Measurements from ENCODE around the gene CZIB. TPM values are rescaled to one million over a fixed set of nuclear protein-coding genes. Genes with fewer than 3 reads are reported as not detected.
A peak's percentile ranks its signal among the peaks of the same experiment; 100 is the strongest.

The CZIB gene
- polyA plus RNA-seq (2013, experiment 1 of 2), result 49.8 TPM
- 48.5 TPM for polyA plus RNA-seq (2013, experiment 2 of 2)

DNA sequence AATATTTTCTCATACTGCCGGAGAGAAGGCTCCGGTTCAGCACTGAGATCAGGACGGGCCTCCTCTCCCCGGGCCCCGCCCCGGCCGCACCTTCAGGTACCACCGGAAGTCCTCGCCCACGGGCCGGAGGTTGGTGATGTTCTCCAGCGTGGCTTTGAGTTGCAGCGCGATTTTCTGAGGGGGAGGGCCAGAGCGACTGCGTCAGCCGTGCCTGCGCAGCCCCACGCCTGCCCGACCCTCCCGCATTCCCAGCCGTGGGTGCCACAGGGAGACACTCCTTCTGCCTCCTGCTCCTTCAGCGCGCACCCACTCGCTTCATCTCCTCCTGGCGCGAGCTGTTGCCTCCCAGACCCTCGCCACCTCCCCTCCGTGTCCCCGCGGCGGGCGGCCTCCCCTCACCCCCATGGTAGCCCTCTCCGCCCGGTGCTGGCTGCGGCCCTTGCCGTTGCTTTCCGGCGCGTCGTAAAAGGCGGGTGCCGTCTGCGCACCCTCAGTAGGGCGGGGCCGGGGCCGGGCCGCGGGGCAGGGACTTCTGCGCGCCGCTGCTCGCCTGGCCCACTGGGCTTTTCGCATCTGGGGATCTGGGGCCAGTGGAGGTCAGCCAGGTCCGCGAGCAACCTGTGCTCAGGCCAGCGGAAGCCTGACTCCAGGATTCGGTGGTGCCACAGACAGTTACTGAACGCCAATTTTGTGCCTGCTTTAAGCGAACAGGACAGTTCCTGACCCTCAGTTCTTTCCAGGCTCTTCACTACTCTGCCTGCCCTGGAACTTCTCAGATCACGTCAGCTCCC is at the start of gene CZIB:
Gene CZIB (minus strand): TSS at position 464 of the 791 bp plus-strand sequence. CDS start 59 bp downstream, at position 405.
- Histone ChIP-seq H3K23ac (ENCODE audit: low read length) (peak within 1 kb of the TSS; percentile 74), H4K8ac (ENCODE audit: low read depth, low read length) (no peak within 1 kb of the TSS), H2BK15ac (replicated peaks; ENCODE audit: low read depth) (no peak within 1 kb of the TSS), H2BK5ac (ENCODE audit: low read length) (peak within 1 kb of the TSS; percentile 28), H3K56ac (ENCODE audit: low read length) (peak within 1 kb of the TSS; percentile 98), H3K27me3 (ENCODE audit: insufficient read depth, low read length, poor library complexity) (no peaks in the 10 kb centered on the region), H3K18ac (ENCODE audit: low read length) (peak within 1 kb of the TSS; percentile 8), H3K79me1 (ENCODE audit: low read length) (peaks cover 2% of the 10 kb centered on the region), H3K9ac (ENCODE audit: low read length) (peak within 1 kb of the TSS; percentile 92), H3K4me1 (ENCODE audit: control insufficient read depth, low read depth, low read length) (peaks cover 4% of the 10 kb centered on the region), H3K4me3 (ENCODE audit: low read length) (peak within 1 kb of the TSS; percentile 49), H3K36me3 (ENCODE audit: control insufficient read depth, insufficient read depth, low read length) (peaks cover 3% of the 10 kb centered on the region), H2AK5ac (ENCODE audit: low read length) (no peak within 1 kb of the TSS), H3K4me2 (ENCODE audit: low read length) (peak within 1 kb of the TSS; percentile 77), H4K5ac (ENCODE audit: low read length) (no peak within 1 kb of the TSS), H3K79me2 (ENCODE audit: control insufficient read depth, insufficient read depth, low read length) (no peaks in the 10 kb centered on the region), H3K4ac (ENCODE audit: low read depth, low read length) (no peak within 1 kb of the TSS), H3K27ac (ENCODE audit: low read depth, low read length) (peak within 1 kb of the TSS; percentile 55), H2BK120ac (ENCODE audit: low read depth, low read length) (no peak within 1 kb of the TSS)
- peak; percentile 96 for DNase-seq
- no CpG with 5 or more reads among the region's 61 CpGs for WGBS (ENCODE audit: extremely low coverage, insufficient coverage, low lambda C conversion rate)

DNA sequence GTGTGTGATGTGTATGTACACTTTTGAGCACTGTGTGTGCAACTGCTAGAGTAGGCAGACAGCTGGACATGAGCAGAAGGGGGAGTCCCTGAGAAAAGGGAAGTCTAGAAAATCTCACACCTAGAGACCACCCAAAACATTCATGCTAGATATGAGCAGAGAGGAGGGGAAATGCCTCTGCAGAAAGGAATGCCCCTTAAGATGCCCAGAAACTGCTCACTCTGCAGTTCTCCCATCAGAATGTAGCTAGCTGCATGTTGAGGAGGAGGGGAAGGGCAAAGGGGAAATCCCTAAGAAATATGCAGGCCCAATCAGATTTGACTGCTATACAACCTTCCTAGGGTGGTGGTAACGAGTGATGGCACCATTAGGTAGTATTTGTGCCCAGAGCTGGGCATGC is 49.7 kb upstream of the CZIB start:
- no CpG with 5 or more reads among the region's 1 CpG for WGBS (ENCODE audit: extremely low coverage, insufficient coverage, low lambda C conversion rate)
- Histone ChIP-seq H3K4me3 (ENCODE audit: low read length) (no peak overlapping the region), H3K9ac (ENCODE audit: low read length) (no peak overlapping the region), H4K8ac (ENCODE audit: low read depth, low read length) (no peak overlapping the region), H3K4me2 (ENCODE audit: low read length) (no peak overlapping the region), H2BK15ac (replicated peaks; ENCODE audit: low read depth) (no peak overlapping the region), H2AK5ac (ENCODE audit: low read length) (no peak overlapping the region), H3K27ac (ENCODE audit: low read depth, low read length) (no peak overlapping the region), H3K4ac (ENCODE audit: low read depth, low read length) (no peak overlapping the region), H3K56ac (ENCODE audit: low read length) (no peak overlapping the region), H3K4me1 (ENCODE audit: control insufficient read depth, low read depth, low read length) (no peaks in the 10 kb centered on the region), H3K23ac (ENCODE audit: low read length) (no peak overlapping the region), H3K18ac (ENCODE audit: low read length) (no peak overlapping the region), H2BK120ac (ENCODE audit: low read depth, low read length) (no peak overlapping the region), H3K79me1 (ENCODE audit: low read length) (peaks cover 2% of the 10 kb centered on the region), H3K27me3 (ENCODE audit: insufficient read depth, low read length, poor library complexity) (no peaks in the 10 kb centered on the region), H2BK5ac (ENCODE audit: low read length) (no peak overlapping the region), H3K79me2 (ENCODE audit: control insufficient read depth, insufficient read depth, low read length) (no peaks in the 10 kb centered on the region), H4K5ac (ENCODE audit: low read length) (no peak overlapping the region), H3K36me3 (ENCODE audit: control insufficient read depth, insufficient read depth, low read length) (peaks cover 24% of the 10 kb centered on the region)
- no peak for DNase-seq

DNA sequence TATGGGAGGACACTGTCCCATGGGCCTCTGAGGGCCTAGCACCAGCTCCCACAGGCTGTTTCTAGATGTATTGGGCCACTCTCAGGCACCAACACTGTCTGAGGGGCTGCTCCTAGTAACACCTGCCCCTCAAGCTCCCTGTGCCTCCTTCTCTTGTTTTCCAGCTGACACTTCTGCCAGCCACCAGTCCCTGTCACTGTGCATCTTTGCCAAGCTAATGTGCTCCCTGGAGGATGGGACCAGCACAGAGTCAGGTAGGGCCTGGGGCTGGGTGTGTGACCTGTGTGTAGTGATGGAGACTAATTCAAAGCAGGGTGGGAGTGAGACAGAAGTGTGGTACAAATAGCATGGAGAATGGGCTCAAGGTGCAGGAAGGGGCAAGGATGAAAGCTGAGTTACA is 47.3 kb upstream of the CZIB start:
- H3K23ac ChIP-seq (ENCODE audit: low read length), result no peak overlapping the region
- no peak overlapping the region for H4K8ac ChIP-seq (ENCODE audit: low read depth, low read length)
- no peak overlapping the region for H3K27ac ChIP-seq (ENCODE audit: low read depth, low read length)
- H3K18ac ChIP-seq (ENCODE audit: low read length), result no peak overlapping the region
- H3K79me2 ChIP-seq (ENCODE audit: control insufficient read depth, insufficient read depth, low read length), result no peaks in the 10 kb centered on the region
- H3K36me3 ChIP-seq (ENCODE audit: control insufficient read depth, insufficient read depth, low read length), result peaks cover 33% of the 10 kb centered on the region
- H2AK5ac ChIP-seq (ENCODE audit: low read length), result no peak overlapping the region
- H2BK15ac ChIP-seq (replicated peaks; ENCODE audit: low read depth), result no peak overlapping the region
- no peak overlapping the region for H3K4me3 ChIP-seq (ENCODE audit: low read length)
- no peaks in the 10 kb centered on the region for H3K4me1 ChIP-seq (ENCODE audit: control insufficient read depth, low read depth, low read length)
- H3K56ac ChIP-seq (ENCODE audit: low read length), result no peak overlapping the region
- H4K5ac ChIP-seq (ENCODE audit: low read length), result no peak overlapping the region
- no peak overlapping the region for H3K4me2 ChIP-seq (ENCODE audit: low read length)
- no peak overlapping the region for H2BK120ac ChIP-seq (ENCODE audit: low read depth, low read length)
- H3K9ac ChIP-seq (ENCODE audit: low read length), result no peak overlapping the region
- H2BK5ac ChIP-seq (ENCODE audit: low read length), result no peak overlapping the region
- no peak for DNase-seq
- no peaks in the 10 kb centered on the region for H3K79me1 ChIP-seq (ENCODE audit: low read length)
- H3K4ac ChIP-seq (ENCODE audit: low read depth, low read length), result no peak overlapping the region
- H3K27me3 ChIP-seq (ENCODE audit: insufficient read depth, low read length, poor library complexity), result no peaks in the 10 kb centered on the region

DNA sequence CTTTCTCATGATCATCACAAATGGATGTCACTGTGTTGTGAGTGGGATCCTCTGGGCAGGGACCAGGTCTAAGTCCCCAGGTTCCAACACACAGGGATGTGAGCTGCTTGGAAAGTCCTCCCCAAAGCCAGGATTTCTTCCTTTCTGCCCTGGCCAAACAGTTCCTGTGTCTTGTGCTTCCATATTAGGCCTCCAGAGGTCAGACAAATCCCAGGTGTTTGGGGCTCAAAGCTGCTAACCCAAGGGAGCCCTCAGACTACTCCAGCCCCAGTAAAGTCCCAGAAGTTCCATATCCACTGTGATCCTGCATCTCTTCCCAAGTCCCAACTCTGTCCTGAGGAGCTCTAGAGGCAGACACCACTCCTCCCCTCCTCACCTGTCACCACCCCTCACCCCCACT is 45.6 kb upstream of the CZIB start:
- DNase-seq, result peak; percentile 42
- Histone ChIP-seq H4K8ac (ENCODE audit: low read depth, low read length) (no peak overlapping the region), H3K79me2 (ENCODE audit: control insufficient read depth, insufficient read depth, low read length) (no peaks in the 10 kb centered on the region), H2AK5ac (ENCODE audit: low read length) (no peak overlapping the region), H3K4me1 (ENCODE audit: control insufficient read depth, low read depth, low read length) (no peaks in the 10 kb centered on the region), H3K36me3 (ENCODE audit: control insufficient read depth, insufficient read depth, low read length) (peaks cover 47% of the 10 kb centered on the region), H3K27me3 (ENCODE audit: insufficient read depth, low read length, poor library complexity) (no peaks in the 10 kb centered on the region), H3K56ac (ENCODE audit: low read length) (no peak overlapping the region), H3K18ac (ENCODE audit: low read length) (no peak overlapping the region), H2BK120ac (ENCODE audit: low read depth, low read length) (no peak overlapping the region), H2BK5ac (ENCODE audit: low read length) (no peak overlapping the region), H3K79me1 (ENCODE audit: low read length) (no peaks in the 10 kb centered on the region), H3K4me2 (ENCODE audit: low read length) (no peak overlapping the region), H3K9ac (ENCODE audit: low read length) (no peak overlapping the region), H3K23ac (ENCODE audit: low read length) (no peak overlapping the region), H3K27ac (ENCODE audit: low read depth, low read length) (no peak overlapping the region), H3K4ac (ENCODE audit: low read depth, low read length) (no peak overlapping the region), H2BK15ac (replicated peaks; ENCODE audit: low read depth) (no peak overlapping the region), H3K4me3 (ENCODE audit: low read length) (no peak overlapping the region), H4K5ac (ENCODE audit: low read length) (no peak overlapping the region)

DNA sequence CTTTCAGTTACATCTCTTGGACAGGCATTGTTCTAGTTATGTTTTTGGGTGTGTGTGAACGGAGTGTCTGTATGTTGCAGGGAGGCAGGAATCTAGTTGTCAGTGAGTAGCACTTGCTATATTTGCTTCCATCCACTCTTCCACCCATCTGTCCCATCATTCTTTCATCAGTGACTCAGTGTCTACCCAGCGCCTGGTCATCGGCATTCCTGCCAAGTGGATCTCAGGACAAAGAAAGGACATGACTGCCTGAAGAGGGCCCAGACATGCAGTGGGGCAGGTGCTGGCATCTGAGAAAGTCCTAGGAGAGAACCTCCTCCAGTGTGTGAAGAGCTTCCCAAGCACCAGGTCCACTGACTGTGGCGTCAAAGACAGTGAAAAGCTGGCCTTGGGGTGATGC is 45.1 kb upstream of the CZIB start:
- Histone ChIP-seq H3K18ac (ENCODE audit: low read length) (no peak overlapping the region), H3K79me2 (ENCODE audit: control insufficient read depth, insufficient read depth, low read length) (no peaks in the 10 kb centered on the region), H4K5ac (ENCODE audit: low read length) (no peak overlapping the region), H3K4me2 (ENCODE audit: low read length) (no peak overlapping the region), H3K56ac (ENCODE audit: low read length) (no peak overlapping the region), H2AK5ac (ENCODE audit: low read length) (no peak overlapping the region), H3K27ac (ENCODE audit: low read depth, low read length) (no peak overlapping the region), H2BK15ac (replicated peaks; ENCODE audit: low read depth) (no peak overlapping the region), H3K79me1 (ENCODE audit: low read length) (no peaks in the 10 kb centered on the region), H3K4ac (ENCODE audit: low read depth, low read length) (no peak overlapping the region), H4K8ac (ENCODE audit: low read depth, low read length) (no peak overlapping the region), H3K4me1 (ENCODE audit: control insufficient read depth, low read depth, low read length) (no peaks in the 10 kb centered on the region), H2BK5ac (ENCODE audit: low read length) (no peak overlapping the region), H3K9ac (ENCODE audit: low read length) (no peak overlapping the region), H3K23ac (ENCODE audit: low read length) (no peak overlapping the region), H3K4me3 (ENCODE audit: low read length) (no peak overlapping the region), H3K27me3 (ENCODE audit: insufficient read depth, low read length, poor library complexity) (no peaks in the 10 kb centered on the region), H2BK120ac (ENCODE audit: low read depth, low read length) (no peak overlapping the region), H3K36me3 (ENCODE audit: control insufficient read depth, insufficient read depth, low read length) (peaks cover 50% of the 10 kb centered on the region)
- WGBS (ENCODE audit: extremely low coverage, insufficient coverage, low lambda C conversion rate), result no CpG with 5 or more reads among the region's 4 CpGs
- DNase-seq, result no peak

DNA sequence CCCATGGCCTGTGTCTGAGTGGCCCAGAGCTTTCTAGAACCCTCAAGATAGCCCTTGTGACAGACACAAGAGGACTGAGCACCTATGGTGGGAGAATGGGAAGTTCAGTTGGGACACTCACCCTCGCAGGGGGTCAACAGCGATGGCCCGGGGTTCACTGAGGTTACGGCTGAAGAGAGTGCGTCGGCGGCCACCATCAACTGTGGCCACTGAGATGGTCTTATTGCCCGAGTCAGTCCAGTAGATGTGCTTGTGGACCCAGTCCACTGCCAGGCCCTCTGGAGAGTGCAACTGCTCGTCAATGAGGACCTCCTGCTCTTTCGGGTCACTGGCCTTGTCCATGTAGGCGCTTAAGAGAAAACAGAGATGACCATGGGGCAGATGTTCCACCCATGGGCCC is 43.6 kb upstream of the CZIB start:
- Histone ChIP-seq H3K23ac (ENCODE audit: low read length) (no peak overlapping the region), H3K79me1 (ENCODE audit: low read length) (no peaks in the 10 kb centered on the region), H3K27me3 (ENCODE audit: insufficient read depth, low read length, poor library complexity) (no peaks in the 10 kb centered on the region), H3K56ac (ENCODE audit: low read length) (no peak overlapping the region), H4K5ac (ENCODE audit: low read length) (no peak overlapping the region), H3K18ac (ENCODE audit: low read length) (no peak overlapping the region), H2BK120ac (ENCODE audit: low read depth, low read length) (no peak overlapping the region), H2BK15ac (replicated peaks; ENCODE audit: low read depth) (no peak overlapping the region), H3K4me2 (ENCODE audit: low read length) (no peak overlapping the region), H3K9ac (ENCODE audit: low read length) (no peak overlapping the region), H3K27ac (ENCODE audit: low read depth, low read length) (no peak overlapping the region), H2BK5ac (ENCODE audit: low read length) (no peak overlapping the region), H3K36me3 (ENCODE audit: control insufficient read depth, insufficient read depth, low read length) (peaks cover 51% of the 10 kb centered on the region), H2AK5ac (ENCODE audit: low read length) (no peak overlapping the region), H3K79me2 (ENCODE audit: control insufficient read depth, insufficient read depth, low read length) (no peaks in the 10 kb centered on the region), H4K8ac (ENCODE audit: low read depth, low read length) (no peak overlapping the region), H3K4me3 (ENCODE audit: low read length) (no peak overlapping the region), H3K4me1 (ENCODE audit: control insufficient read depth, low read depth, low read length) (no peaks in the 10 kb centered on the region), H3K4ac (ENCODE audit: low read depth, low read length) (no peak overlapping the region)
- WGBS (ENCODE audit: extremely low coverage, insufficient coverage, low lambda C conversion rate), result no CpG with 5 or more reads among the region's 11 CpGs
- DNase-seq, result no peak

All from mesendoderm (in vitro differentiated cells).